Activated CD4-positive, alpha-beta T cell treated with anti-CD3 and anti-CD28 coated beads for 36 hours (primary cell): ENCODE measurements around the gene ASTN2. TPM values are rescaled to one million over a fixed set of nuclear protein-coding genes. Genes with fewer than 3 reads are reported as not detected.

ENCODE experiments used
- ATAC-seq: fragments of 200-7000 bp; cut with Tn5 transposase; one replicate; pipeline ENCODE4 v1.10.0; 2021; ENCODE audit warnings: mild to moderate bottlenecking, moderate library complexity
- CTCF ChIA-PET: fragments of 350-600 bp; sonication (Branson Sonifier 250); formaldehyde crosslinking; loops from one replicate; lab custom pipeline; 2021; ENCODE audit warnings: antibody characterized with exemption; lab: Charles Lee
- POLR2A ChIA-PET: fragments of 350-600 bp; sonication (Branson Sonifier 250); formaldehyde crosslinking; loops from one replicate; lab custom pipeline; 2021; ENCODE audit warnings: antibody characterized with exemption, inconsistent platforms; lab: Charles Lee
- DNase-seq: peaks from one replicate; pipeline ENCODE4 v3.0.0-alpha.2; 2020
- H3K27ac Mint-ChIP-seq: one replicate; pipeline ENCODE4 v1.8.0; 2021; ENCODE audit warnings: mixed read lengths
- H3K27me3 Mint-ChIP-seq: one replicate; pipeline ENCODE4 v1.8.0; 2021; ENCODE audit warnings: mixed read lengths
- H3K36me3 Mint-ChIP-seq: one replicate; pipeline ENCODE4 v1.8.0; 2021; ENCODE audit warnings: low read depth, mixed read lengths
- H3K4me1 Mint-ChIP-seq: one replicate; pipeline ENCODE4 v1.8.0; 2021; ENCODE audit warnings: mixed read lengths
- H3K4me3 Mint-ChIP-seq: one replicate; pipeline ENCODE4 v1.8.0; 2021; ENCODE audit warnings: mild to moderate bottlenecking, moderate library complexity, mixed read lengths
- H3K9me3 Mint-ChIP-seq: one replicate; pipeline ENCODE4 v1.8.0; 2021; ENCODE audit warnings: low read depth, mixed read lengths
- intact Hi-C, 2 experiments: fragments of 100-400 bp; cut with DNase I in 1 of 2; cut with micrococcal nuclease in 1 of 2; formaldehyde crosslinking; loops; one replicate each; pipeline versions ENCODE4 v1.14.2 to v1.15.1; 2022 to 2024; cut with DNase I, micrococcal nuclease
- total RNA-seq, 2 experiments: library from RNA; stranded (reverse); gene quantifications; one replicate each; pipeline ENCODE4 v1.2.3, GENCODE V29; 2021

Gene ASTN2
- total RNA-seq, 2 experiments from 2014 or later, result 3.0 to 4.2 TPM

DNA sequence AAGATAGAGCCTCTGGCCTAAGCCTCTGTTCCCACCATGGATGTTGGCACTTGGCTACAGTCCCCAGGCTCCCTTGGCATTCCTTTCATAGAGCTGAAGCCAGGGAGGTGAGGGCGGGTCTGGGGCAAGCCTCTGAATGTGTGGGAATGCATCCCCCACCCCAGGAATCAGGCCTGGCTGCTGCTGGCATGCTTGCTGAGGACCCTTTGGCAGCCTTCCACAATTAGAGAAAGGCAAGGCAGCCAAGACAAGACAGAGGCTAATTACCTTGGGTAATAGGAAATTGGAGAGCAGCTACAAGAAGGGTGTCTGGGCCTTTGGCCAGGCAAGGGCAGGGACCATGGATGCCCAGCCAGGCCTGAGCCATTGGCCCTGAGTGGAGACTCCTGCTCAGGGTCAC lies 932.1 kb downstream of the ASTN2 start:
- Mint-ChIP-seq H3K27ac (no peak overlapping the region), H3K36me3 (peaks cover 5% of the 10 kb centered on the region), H3K27me3 (no peaks in the 10 kb centered on the region), H3K9me3 (no peaks in the 10 kb centered on the region), H3K4me1 (no peaks in the 10 kb centered on the region), H3K4me3 (no peak overlapping the region)
- DNase-seq (no peak), ATAC-seq (no peak)
- POLR2A ChIA-PET, result no interaction called here
- intact Hi-C loops, result no loop called here
- CTCF ChIA-PET, result no interaction called here

DNA sequence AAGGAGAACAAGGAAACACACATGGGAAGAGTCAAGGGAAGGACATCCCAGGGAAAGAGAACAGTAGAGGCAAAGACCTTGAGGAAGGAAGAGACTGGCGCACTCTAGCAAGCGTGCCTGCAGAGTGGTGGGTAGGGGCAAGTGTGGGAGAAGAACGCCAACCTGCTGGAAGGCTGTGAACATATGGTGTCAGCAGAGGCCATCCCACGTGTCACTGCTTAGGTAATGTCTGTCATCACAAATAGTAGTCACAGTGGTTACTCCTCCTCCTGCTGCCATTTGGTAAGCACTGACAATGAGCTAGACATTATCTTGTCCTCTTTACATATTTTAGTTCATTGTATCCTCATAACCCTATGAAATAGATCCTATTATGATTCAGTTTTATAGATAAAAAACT lies 934.2 kb downstream of the ASTN2 start:
- no peaks in the 10 kb centered on the region for H3K9me3 Mint-ChIP-seq
- peaks cover 5% of the 10 kb centered on the region for H3K36me3 Mint-ChIP-seq
- no peaks in the 10 kb centered on the region for H3K27me3 Mint-ChIP-seq
- intact Hi-C loops, result no loop called here
- DNase-seq, result no peak
- no peak overlapping the region for H3K4me3 Mint-ChIP-seq
- ATAC-seq, result no peak
- H3K27ac Mint-ChIP-seq, result no peak overlapping the region
- no peaks in the 10 kb centered on the region for H3K4me1 Mint-ChIP-seq
- ChIA-PET CTCF (no interaction called here), POLR2A (no interaction called here)

DNA sequence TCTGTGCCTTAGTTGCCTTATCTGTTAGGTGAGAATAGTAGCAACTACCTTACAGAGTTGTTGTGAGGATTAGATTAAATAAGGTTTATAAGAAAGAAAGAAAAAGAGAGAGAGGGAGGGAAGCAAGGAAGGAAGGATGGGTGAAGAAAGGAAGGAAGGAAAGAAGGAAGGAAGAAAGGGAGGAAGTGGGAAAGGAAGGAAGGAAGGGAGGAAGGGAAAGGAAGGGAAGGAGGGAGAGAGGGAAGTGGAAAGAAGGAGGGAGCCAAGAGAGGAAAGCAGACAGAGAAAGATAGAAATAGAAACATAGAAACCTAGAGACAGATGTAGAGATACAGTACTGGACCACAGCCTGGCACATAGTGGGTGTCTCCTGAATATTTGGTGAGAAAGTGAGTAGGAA lies 934.9 kb downstream of the ASTN2 start:
- intact Hi-C loops, result no loop called here
- no peak for ATAC-seq
- H3K36me3 Mint-ChIP-seq, result peaks cover 5% of the 10 kb centered on the region

DNA sequence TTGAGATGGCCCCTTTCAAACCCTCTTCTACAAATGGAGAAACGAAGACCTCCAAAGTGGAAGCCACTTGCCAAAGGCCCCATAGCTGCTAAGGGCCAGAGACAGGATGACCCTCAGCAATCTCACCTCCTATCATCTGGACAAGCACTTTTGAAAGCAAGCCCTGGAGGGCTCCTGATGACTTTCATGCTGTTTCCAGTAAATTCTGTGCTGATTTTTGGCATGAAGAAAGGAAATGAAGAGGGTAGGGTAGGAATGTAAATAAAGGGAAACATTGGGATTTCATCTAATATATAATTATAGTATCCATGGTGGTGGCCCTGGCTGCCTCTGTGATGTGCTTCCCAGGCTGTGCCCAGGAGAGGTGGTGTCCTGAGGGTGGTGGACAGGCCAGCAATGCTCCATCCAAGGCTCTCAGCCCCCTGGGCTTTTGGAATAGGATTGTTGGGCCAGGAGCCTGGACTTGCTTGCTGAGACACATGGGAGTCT lies 935.8 kb downstream of the ASTN2 start:
- ChIA-PET POLR2A (no interaction called here), CTCF (no interaction called here)
- H3K4me3 Mint-ChIP-seq, result no peak overlapping the region
- no peak for DNase-seq
- no peaks in the 10 kb centered on the region for H3K9me3 Mint-ChIP-seq
- H3K27ac Mint-ChIP-seq, result no peak overlapping the region
- no peaks in the 10 kb centered on the region for H3K27me3 Mint-ChIP-seq
- H3K4me1 Mint-ChIP-seq, result no peaks in the 10 kb centered on the region
- ATAC-seq, result no peak
- intact Hi-C loops, result no loop called here
- H3K36me3 Mint-ChIP-seq, result peaks cover 3% of the 10 kb centered on the region

More for the DNA sequence above, 934.9 kb downstream of the ASTN2 start:
- Mint-ChIP-seq H3K9me3 (no peaks in the 10 kb centered on the region), H3K27ac (no peak overlapping the region), H3K4me3 (no peak overlapping the region), H3K27me3 (no peaks in the 10 kb centered on the region), H3K4me1 (no peaks in the 10 kb centered on the region)
- no peak for DNase-seq
- ChIA-PET POLR2A (no interaction called here), CTCF (no interaction called here)

DNA sequence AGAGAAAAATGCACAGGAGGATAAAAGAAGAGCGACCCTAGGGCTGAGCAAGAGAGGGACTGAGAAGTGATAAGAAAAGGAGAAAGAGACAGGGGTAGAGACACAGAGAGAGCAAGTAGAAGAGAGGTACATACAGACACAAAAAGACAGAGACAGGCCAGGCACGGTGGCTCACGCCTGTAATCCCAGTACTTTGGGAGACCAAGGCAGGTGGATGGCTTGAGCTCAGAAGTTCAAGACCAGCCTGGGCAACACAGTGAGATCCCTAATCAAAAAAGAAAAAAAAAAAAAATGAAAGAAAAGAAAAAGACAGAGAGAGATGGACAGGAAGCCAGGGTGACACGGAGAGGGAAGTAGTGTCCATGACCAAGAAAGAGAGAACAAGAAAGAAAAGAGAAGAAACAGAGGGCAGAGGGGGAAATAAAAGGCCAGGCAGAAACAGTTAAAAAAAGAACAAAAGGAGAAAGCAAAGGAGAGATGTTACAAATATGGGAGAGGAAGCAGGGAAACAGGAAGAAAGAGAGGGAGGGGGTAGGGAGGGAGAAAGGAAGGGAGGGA lies 937.2 kb downstream of the ASTN2 start:
- DNase-seq (no peak), ATAC-seq (no peak)
- POLR2A ChIA-PET, result no interaction called here
- H3K36me3 Mint-ChIP-seq, result peaks cover 3% of the 10 kb centered on the region
- no peaks in the 10 kb centered on the region for H3K4me1 Mint-ChIP-seq
- H3K27ac Mint-ChIP-seq, result no peak overlapping the region
- CTCF ChIA-PET, result no interaction called here
- intact Hi-C loops, result no loop called here
- H3K27me3 Mint-ChIP-seq, result no peaks in the 10 kb centered on the region
- no peak overlapping the region for H3K4me3 Mint-ChIP-seq
- no peaks in the 10 kb centered on the region for H3K9me3 Mint-ChIP-seq

DNA sequence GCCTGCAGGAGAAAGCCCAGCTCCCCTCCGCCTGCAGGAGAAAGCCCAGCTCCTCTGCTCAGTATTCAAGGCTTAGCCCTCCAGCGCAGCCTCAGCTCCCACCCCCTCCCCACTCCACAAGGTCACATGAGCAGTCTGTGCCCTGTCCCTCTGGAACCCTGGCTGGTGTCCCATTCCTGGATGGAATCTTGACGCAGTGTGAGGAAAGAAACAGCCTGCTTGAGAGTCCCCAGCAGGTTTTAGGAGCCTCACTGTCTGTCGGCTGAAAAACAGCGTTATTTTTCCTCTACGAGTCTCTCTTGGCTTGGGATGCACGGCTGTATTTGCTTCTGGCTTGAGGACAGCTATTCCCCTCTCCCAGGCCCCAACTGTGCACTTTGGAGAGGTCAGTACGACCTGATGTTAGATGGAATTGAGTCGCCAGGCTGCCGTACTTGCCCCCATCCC lies 937.9 kb downstream of the ASTN2 start:
- ChIA-PET CTCF (no interaction called here), POLR2A (no interaction called here)
- no peak overlapping the region for H3K27ac Mint-ChIP-seq
- no peaks in the 10 kb centered on the region for H3K9me3 Mint-ChIP-seq
- H3K4me1 Mint-ChIP-seq, result no peaks in the 10 kb centered on the region
- H3K4me3 Mint-ChIP-seq, result no peak overlapping the region
- intact Hi-C loops, result no loop called here
- H3K36me3 Mint-ChIP-seq, result peaks cover 3% of the 10 kb centered on the region
- ATAC-seq, result no peak
- no peak for DNase-seq
- no peaks in the 10 kb centered on the region for H3K27me3 Mint-ChIP-seq

DNA sequence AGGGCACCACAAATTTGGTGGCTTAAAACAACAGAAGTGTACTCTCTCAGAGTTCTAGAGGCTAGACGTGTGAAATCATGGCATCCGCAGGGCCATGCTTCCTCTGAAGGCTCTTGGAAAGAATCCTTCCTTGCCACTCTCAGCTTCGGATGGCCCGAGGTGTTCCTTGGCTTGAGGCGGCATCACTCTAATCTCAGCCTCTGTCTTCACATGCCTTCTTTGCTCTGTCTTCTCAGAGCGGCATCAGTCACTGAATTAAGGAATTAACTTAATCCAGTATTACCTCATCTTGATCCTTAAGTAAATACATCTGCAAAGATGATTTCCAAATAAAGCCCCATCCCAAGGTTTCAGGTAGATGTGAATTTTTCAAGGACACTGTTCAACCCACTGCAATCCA lies 938.9 kb downstream of the ASTN2 start:
- ChIA-PET POLR2A (no interaction called here), CTCF (no interaction called here)
- Mint-ChIP-seq H3K27ac (no peak overlapping the region), H3K36me3 (peaks cover 3% of the 10 kb centered on the region), H3K4me3 (no peak overlapping the region), H3K9me3 (no peaks in the 10 kb centered on the region), H3K27me3 (no peaks in the 10 kb centered on the region), H3K4me1 (no peaks in the 10 kb centered on the region)
- ATAC-seq (no peak), DNase-seq (no peak)
- intact Hi-C loops, result no loop called here

DNA sequence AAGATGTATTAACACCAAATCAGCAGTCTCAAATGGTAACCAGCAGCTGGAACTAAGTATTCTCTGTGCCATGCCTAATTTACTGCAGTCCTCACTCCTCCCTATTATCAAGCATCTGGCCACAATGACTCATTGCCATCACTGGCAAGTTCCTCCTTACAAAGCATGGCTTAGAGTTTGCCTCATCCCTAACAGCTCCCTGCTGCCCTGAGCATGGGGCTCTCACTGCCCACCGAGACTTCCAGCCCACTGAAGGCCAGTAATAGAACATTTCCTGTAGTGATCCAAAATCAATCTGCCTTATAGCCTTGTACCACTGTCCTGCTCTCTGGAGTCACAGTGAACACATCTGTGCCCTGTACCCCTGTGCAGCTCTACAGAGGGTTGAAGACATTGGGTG lies 939.7 kb downstream of the ASTN2 start:
- Mint-ChIP-seq H3K27me3 (no peaks in the 10 kb centered on the region), H3K9me3 (no peaks in the 10 kb centered on the region), H3K27ac (no peak overlapping the region), H3K4me1 (no peaks in the 10 kb centered on the region), H3K36me3 (peaks cover 3% of the 10 kb centered on the region), H3K4me3 (no peak overlapping the region)
- DNase-seq (no peak), ATAC-seq (no peak)
- ChIA-PET POLR2A (no interaction called here), CTCF (no interaction called here)
- intact Hi-C loops, result no loop called here

DNA sequence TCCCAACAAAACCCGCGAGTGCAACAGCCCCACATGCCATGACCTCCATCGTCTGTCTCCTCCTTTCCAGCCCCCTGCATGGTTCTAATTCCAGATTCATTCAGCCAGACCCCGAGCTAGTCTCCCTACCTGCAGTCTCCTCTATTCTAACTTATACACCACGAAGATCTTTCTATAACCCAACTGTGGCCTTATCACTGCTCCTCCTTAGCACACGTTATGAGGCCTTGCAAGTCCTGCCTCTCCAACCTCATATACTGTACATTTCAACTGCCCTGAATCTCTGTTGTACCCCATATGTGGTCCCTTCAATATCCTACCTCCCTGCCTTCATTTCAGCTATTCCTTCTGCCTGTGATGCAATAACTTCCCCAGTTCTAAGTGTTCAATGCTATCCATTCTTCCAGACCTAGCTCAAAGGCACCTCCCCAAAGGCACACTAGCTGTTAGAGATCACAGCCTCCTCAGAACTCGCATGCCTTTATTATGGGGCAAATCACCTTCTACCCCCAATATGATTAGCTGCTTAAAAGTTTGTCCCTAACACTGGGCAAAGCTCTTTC lies 942.8 kb downstream of the ASTN2 start:
- Mint-ChIP-seq H3K4me3 (no peak overlapping the region), H3K27me3 (no peaks in the 10 kb centered on the region), H3K9me3 (no peaks in the 10 kb centered on the region), H3K4me1 (no peaks in the 10 kb centered on the region), H3K27ac (no peak overlapping the region), H3K36me3 (no peaks in the 10 kb centered on the region)
- CTCF ChIA-PET, result no interaction called here
- intact Hi-C loops, result no loop called here
- DNase-seq (no peak), ATAC-seq (no peak)
- POLR2A ChIA-PET, result no interaction called here

DNA sequence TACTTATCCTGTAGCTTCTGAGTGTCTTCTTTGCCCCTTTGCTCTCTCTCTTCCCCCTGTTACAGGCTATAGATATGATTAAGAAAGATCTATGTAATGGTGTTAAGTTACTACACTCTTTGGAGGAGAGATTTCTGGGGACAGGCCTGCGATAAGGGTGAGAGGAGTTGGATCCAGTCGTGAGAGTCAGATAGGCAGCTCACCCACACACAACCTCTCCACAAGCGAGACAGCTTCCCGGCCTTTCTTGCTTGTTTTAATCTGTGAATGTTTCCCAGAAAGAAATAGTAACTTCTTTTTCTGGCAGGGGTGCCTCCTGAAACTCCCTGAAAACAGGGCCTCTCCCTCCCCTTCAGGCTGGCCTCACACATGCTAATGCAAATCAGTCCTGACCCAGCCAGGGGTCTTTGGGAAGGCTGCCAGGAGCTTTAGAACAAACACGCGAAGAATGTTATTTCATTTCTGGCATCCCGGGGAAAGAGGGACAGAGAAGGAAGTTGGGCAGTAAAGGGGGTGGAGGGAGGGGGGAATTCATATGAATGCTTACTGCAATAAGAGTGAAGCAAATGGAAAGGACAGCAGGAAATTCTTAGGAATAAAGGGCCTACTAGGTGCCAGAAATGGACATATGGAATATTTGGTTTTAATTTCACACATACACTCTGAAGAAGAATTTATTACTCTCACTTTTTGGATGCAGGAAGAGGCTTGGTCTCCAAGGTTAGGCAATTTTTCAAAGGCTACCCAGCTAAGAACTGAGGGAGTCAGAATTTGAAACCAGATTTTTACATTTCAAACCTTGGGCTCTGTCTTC lies 943.6 kb downstream of the ASTN2 start:
- ChIA-PET CTCF (interaction anchor here (0.6 kb wide), 1 partner anchor 98 kb away, joined by 4 read pairs; no protein-coding TSS in a partner anchor), POLR2A (no interaction called here)
- Mint-ChIP-seq H3K27ac (no peak overlapping the region), H3K4me3 (no peak overlapping the region), H3K4me1 (no peaks in the 10 kb centered on the region), H3K36me3 (no peaks in the 10 kb centered on the region), H3K27me3 (no peaks in the 10 kb centered on the region), H3K9me3 (no peaks in the 10 kb centered on the region)
- DNase-seq (no peak), ATAC-seq (no peak)
- intact Hi-C loops, result no loop called here

DNA sequence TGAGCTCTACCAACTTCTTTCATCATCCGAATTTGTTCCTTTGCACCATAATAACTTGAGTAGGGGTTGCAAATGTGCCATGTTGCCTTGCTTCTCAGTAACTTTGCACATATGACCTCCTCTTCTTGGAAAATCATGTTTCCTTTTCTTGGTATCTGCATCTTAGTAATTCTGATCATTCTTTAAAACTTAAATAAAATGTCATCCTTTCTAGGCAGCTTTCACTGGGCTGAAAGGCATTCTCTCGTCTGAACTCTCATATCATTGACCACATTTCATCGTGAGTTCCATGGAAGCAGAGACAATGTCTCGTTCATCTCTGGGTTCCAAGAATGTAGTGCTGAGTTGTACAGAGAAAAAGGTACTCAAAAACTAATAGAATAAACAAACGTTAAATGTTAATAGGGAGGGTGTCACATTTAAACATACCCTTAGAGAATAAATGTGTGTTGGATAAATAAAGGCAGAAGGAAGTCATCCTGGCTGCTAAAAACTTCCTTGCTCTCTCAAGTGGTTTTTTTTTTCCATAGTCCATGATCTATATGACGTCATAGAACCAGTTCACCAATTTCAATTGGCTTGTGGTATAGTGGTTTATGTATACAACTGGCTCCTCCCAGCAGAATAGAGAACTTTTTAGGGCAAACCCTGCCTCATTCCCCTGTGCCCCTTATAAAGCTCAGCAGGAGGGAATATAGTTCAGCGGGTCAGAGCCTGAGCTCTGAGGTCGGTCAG lies 945.9 kb downstream of the ASTN2 start:
- intact Hi-C loops, result no loop called here
- peak; percentile 26 for ATAC-seq

More for the DNA sequence above, 945.9 kb downstream of the ASTN2 start:
- no peaks in the 10 kb centered on the region for H3K4me1 Mint-ChIP-seq
- ChIA-PET CTCF (interaction anchor here (0.8 kb wide), 1 partner anchor 591 kb away, joined by 3 read pairs; no protein-coding TSS in a partner anchor), POLR2A (no interaction called here)
- H3K4me3 Mint-ChIP-seq, result no peak overlapping the region
- H3K36me3 Mint-ChIP-seq, result no peaks in the 10 kb centered on the region
- H3K27me3 Mint-ChIP-seq, result no peaks in the 10 kb centered on the region
- no peaks in the 10 kb centered on the region for H3K9me3 Mint-ChIP-seq
- H3K27ac Mint-ChIP-seq, result no peak overlapping the region
- DNase-seq, result no peak
